ENCODE data around the gene LRRC45.

The LRRC45 gene

GRCh38 chr17:81994593-81995462 lies 28.3 kb upstream of the LRRC45 start:
- no peak for DNase-seq

DNA sequence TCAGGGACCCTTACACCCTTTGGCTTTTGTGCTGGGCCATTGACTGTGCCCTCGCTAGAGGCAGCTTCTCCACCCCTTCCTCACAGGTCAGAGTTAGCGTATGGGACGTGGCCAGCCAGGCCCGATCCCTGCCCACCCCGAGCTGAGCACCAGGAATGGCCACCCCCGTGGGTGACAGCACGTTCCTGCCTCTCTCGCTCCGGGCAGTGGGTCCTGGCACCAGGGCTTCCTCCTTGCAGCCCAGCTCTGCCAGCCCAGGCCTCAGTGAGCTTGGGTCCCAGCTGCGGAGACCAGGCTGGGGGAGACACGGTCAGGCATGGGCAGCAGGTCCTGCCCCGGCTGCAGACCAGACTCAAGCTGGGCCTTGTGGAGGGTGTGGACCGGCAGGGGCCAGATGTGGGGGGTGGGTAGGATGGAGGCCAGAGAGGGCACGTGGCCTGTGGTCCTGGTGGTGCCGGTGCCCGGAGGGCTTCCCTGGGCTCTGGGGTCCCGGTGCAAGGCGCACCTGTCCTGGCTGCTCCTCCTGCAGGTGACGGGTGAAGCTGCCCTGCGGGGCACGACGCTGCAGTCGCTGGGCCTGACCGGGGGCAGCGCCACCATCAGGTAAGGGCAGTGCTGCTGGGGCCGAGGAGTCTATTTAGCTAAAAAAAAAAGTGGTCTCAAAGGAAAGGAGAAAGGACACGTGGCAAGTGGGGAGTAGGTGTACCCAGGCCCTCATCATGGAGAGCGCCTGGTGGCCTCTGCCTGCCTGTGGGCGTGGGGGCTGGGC lies 27.5 kb upstream of the LRRC45 start:
- no peak for DNase-seq

- DNase-seq: no peak
These were observed 26.8 kb upstream of the LRRC45 start for GRCh38 chr17:81996232-81996756.

GRCh38 chr17:81996757-81997441 lies 26.2 kb upstream of the LRRC45 start:
- no peak for DNase-seq

- DNase-seq: no peak
These were observed 24.9 kb upstream of the LRRC45 start for GRCh38 chr17:81998212-81998611.

GRCh38 chr17:81998691-81999438 lies 24.2 kb upstream of the LRRC45 start:
- DNase-seq: no peak

DNA sequence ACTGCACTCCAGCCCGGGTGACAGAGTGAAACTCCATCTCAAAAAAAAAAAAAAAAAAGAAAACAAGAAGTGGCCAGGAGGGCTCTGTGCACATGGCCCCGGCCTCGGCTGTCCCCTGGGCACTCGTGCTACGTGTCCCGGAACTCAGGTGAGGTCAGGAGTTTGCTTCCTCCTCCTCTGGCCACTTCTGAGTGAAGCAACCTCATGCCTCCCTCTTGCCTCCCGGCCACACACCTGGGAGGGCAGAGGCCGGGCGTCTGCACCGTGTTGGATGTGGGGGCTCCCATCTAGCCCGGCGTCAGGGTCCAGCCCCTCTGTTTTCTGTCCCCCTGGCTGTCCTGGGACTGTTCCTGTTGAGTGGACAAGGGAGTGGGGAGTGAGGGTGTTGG lies 23.5 kb upstream of the LRRC45 start:
- DNase-seq: no peak

GRCh38 chr17:81999976-82000802 lies 22.9 kb upstream of the LRRC45 start:
- no peak for DNase-seq

GRCh38 chr17:82000803-82001570 lies 22.1 kb upstream of the LRRC45 start:
- DNase-seq: no peak

- DNase-seq: no peak
These were observed 21.5 kb upstream of the LRRC45 start for GRCh38 chr17:82001571-82002056.

- DNase-seq: no peak
These were observed 19.4 kb upstream of the LRRC45 start for GRCh38 chr17:82003411-82004381.

DNA sequence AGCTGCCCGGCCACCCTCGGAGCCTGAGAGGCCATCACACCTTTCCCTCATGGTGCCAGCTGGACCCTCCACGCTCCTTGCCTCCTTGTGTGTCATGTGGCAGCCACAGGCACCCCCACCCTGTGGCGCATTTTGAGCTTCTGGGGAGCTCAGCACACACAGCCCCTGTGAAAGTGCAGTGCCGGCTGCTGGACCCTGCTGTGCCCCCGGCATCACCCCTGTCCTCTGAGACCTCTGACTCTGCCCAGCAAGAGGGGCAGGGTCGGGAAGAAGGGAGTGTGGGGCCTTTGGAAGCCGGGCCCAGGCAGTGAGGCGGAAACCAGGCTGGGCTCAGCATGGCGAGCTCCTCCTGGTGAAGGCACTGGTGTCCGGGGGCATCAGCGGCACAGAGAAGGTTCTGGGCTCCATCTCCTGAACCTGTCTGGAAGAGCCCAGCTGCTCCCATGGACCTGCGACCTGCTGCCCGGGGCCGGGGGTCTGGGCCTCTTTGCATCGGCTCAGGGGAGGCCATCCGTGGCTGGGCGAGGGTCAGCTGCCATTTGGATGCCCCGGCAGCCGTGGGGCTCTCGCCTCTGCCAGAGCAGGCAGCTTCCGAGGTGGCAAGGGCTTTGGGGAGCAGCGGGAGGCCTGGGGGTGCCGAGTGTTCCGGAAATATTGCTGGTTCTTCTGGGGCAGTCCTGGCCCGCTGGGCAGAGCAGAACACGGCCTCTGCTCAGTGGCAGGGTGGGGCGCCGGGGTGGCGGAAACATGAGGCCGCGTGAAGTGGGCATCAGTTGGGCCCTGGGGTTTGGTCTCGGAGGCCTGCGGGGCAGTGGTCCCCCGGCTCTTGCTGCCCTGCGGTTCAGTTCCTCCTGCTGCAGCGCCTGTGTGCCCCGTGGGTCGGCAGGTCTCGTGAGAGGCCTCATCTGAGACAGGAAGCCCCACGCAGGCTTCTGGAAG lies 18.3 kb upstream of the LRRC45 start:
- DNase-seq: no peak

- DNase-seq: no peak
These were observed 17.3 kb upstream of the LRRC45 start for GRCh38 chr17:82005701-82006348.

GRCh38 chr17:82006468-82007227 lies 16.5 kb upstream of the LRRC45 start:
- no peak for DNase-seq

DNA sequence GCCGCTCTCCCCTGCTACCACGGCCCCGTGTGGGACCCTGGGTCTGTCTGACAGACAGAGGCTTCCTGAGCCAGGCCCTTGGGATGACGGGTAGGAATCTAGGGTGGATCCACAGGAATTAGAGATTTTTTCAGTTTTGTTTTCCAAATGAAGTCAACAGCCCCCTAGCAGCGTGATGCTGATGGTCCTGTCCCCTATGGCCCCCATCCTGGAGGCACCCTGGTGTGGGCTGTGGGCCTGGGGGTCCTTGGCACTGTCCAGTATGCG lies 15.9 kb upstream of the LRRC45 start:
- DNase-seq: no peak

DNA sequence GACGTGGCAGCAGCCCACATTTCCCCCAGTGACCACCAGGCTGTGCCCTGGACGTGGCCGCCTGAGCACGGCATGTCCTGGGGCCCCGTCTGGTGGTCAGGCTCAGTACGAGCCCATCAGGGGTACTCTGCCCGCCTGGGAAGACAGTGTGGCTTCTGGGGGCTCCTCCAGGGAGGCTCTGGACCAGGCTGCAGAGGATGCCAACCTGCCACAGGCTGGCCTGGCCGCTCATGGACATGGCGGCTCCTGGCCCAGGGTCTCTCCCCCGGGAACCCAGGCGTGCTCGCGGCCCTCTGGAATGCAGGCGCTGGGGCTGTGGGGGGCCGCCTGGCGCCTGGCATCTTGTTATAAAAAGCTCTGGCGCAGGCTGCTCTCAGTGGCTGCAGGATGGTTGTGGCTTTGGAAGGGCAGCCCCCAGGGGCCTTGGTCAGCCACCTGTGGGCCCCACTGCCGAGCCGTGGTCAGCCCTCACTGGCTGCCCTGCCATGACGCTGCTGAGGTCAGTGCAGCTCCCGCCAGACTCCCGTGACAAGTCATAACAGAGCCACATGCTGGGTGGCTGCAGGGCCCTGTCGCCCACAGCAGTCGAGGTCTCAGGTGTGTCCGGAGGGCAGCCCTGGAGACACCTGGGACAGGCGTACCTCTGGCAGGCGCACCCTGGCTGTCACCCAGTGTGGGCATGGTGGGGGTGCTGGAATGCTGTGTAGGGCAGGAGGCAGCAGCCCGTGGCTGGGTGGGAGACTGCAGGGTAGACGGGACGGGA lies 15.4 kb upstream of the LRRC45 start:
- no peak for DNase-seq

Data from NCI-H510A (cell line).